Adrenal gland (tissue), 5 donors: ENCODE data around the gene HOXA10.

Source experiments
- CTCF ChIP-seq, 6 experiments: fragments of 450-650 bp in 4 of 6; fragments of 200-600 bp in 2 of 6; sonication (generic) in 1 of 6; IDR thresholded peaks; 1 replicate in 5 of 6; 2 replicates in 1 of 6; pipeline versions ENCODE4 v1.5.1 to v1.8.0; 2016 to 2021; ENCODE audit warnings: antibody characterized with exemption in 6 of 6, mild to moderate bottlenecking in 2 of 6, moderate library complexity in 1 of 6
- POLR2A ChIP-seq, 2 donors: fragments of 450-650 bp; IDR thresholded peaks; one replicate each; pipeline ENCODE4 v1.6.1; 2017; ENCODE audit warnings: antibody characterized with exemption in 2 of 2, mild to moderate bottlenecking in 2 of 2, moderate library complexity in 1 of 2
- donor health status: DM: no; HTN: no; CAD: no.

- TF ChIP-seq POLR2A (IDR thresholded peaks at IDR 0.05) (no peak), CTCF (IDR thresholded peaks at IDR 0.05) (no peak)
Observed at GRCh38 chr7:27134392-27134791, 39.7 kb downstream of the HOXA10 start.
